GM21529 (cell line): Measurements from ENCODE around the gene SLPI.

Experiments used
- ATAC-seq: cut with Tn5 transposase; IDR thresholded peaks from one replicate; pipeline ENCODE4 v1.9.1; 2021; ENCODE audit not compliant: unreplicated experiment

Gene SLPI

GRCh38 chr20:45254383-45255262 is at the start of gene SLPI:
Gene SLPI, minus strand, starts transcription at chr20:45254564. Its CDS starts 21 bp downstream, at chr20:45254543.
- ATAC-seq: no peak

GRCh38 chr20:45303586-45304463 is 49.5 kb upstream of the SLPI start:
- ATAC-seq: no peak

- ATAC-seq: no peak
These were observed 47.5 kb upstream of the SLPI start for GRCh38 chr20:45301824-45302271.

GRCh38 chr20:45300961-45301360 is 46.6 kb upstream of the SLPI start:
- no peak for ATAC-seq

GRCh38 chr20:45299786-45300185 is 45.4 kb upstream of the SLPI start:
- no peak for ATAC-seq

GRCh38 chr20:45297786-45298497 is 43.6 kb upstream of the SLPI start:
- no peak for ATAC-seq

- ATAC-seq: no peak
These were observed 40.3 kb upstream of the SLPI start for GRCh38 chr20:45294659-45295058.

- ATAC-seq: peak; percentile 19
These were observed 39.6 kb upstream of the SLPI start for GRCh38 chr20:45294003-45294368.

- ATAC-seq: peak; percentile 83
These were observed 39.0 kb upstream of the SLPI start for GRCh38 chr20:45293041-45294002.

GRCh38 chr20:45292343-45292742 is 38.0 kb upstream of the SLPI start:
- ATAC-seq: no peak

- no peak for ATAC-seq
These were observed 37.2 kb upstream of the SLPI start for GRCh38 chr20:45291526-45291925.

GRCh38 chr20:45290677-45291355 is 36.5 kb upstream of the SLPI start:
- no peak for ATAC-seq

- ATAC-seq: no peak
These were observed 35.7 kb upstream of the SLPI start for GRCh38 chr20:45289942-45290676.

GRCh38 chr20:45288860-45289259 is 34.5 kb upstream of the SLPI start:
- ATAC-seq: no peak

GRCh38 chr20:45288376-45288775 is 34.0 kb upstream of the SLPI start:
- ATAC-seq: no peak

- no peak for ATAC-seq
These were observed 29.2 kb upstream of the SLPI start for GRCh38 chr20:45283551-45284057.

GRCh38 chr20:45282700-45283550 is 28.6 kb upstream of the SLPI start:
- ATAC-seq: no peak

- no peak for ATAC-seq
These were observed 25.6 kb upstream of the SLPI start for GRCh38 chr20:45279992-45280391.
